Activated CD4-positive, alpha-beta T cell treated with anti-CD3 and anti-CD28 coated beads, Interleukin-2, amount 50 U/mL, for 16 hours (primary cell): ENCODE results near the gene WSCD1.

Source experiments
- DNase-seq: peaks from one replicate; pipeline ENCODE4 v3.0.0-alpha.2; 2020

The WSCD1 gene

GRCh38 chr17:6163612-6164333, 93.6 kb downstream of the WSCD1 start:
- no peak for DNase-seq

GRCh38 chr17:6164996-6165395, 94.8 kb downstream of the WSCD1 start:
- no peak for DNase-seq

- no peak for DNase-seq
Measured at GRCh38 chr17:6165806-6166205, 95.6 kb downstream of the WSCD1 start.

- DNase-seq: no peak
Measured at GRCh38 chr17:6166492-6167179, 96.5 kb downstream of the WSCD1 start.

- DNase-seq: no peak
Measured at GRCh38 chr17:6168296-6168695, 98.1 kb downstream of the WSCD1 start.

- no peak for DNase-seq
Measured at GRCh38 chr17:6170349-6170748, 100.2 kb downstream of the WSCD1 start.

GRCh38 chr17:6172642-6173330, 102.6 kb downstream of the WSCD1 start:
- no peak for DNase-seq

- DNase-seq: no peak
Measured at GRCh38 chr17:6173653-6174052, 103.5 kb downstream of the WSCD1 start.
